Fibroblast of skin of left quadriceps (primary cell): ENCODE data around the gene HERC3.

Experiments used
- DNase-seq, 2 experiments: peaks; one replicate each; pipeline ENCODE4 v3.0.0-alpha.2; 2013; ENCODE audit warnings: low read depth in 2 of 2

The HERC3 gene

GRCh38 chr4:88746206-88746605, 153.9 kb downstream of the HERC3 start:
- no peak for DNase-seq

GRCh38 chr4:88747351-88747750, 155.1 kb downstream of the HERC3 start:
- DNase-seq, result no peak

GRCh38 chr4:88750369-88750768, 158.1 kb downstream of the HERC3 start:
- no peak for DNase-seq

GRCh38 chr4:88751258-88752075, 159.2 kb downstream of the HERC3 start:
- DNase-seq, result no peak

- no peak for DNase-seq
These were observed 159.8 kb downstream of the HERC3 start for GRCh38 chr4:88752076-88752463.

GRCh38 chr4:88752754-88753153, 160.5 kb downstream of the HERC3 start:
- no peak for DNase-seq

- no peak for DNase-seq
These were observed 161.6 kb downstream of the HERC3 start for GRCh38 chr4:88753658-88754571.

GRCh38 chr4:88754796-88755195, 162.5 kb downstream of the HERC3 start:
- DNase-seq, result no peak

GRCh38 chr4:88755454-88755853, 163.2 kb downstream of the HERC3 start:
- no peak for DNase-seq

GRCh38 chr4:88756149-88756548, 163.9 kb downstream of the HERC3 start:
- DNase-seq, result no peak

GRCh38 chr4:88757067-88757466, 164.8 kb downstream of the HERC3 start:
- DNase-seq, result no peak

GRCh38 chr4:88757776-88758175, 165.5 kb downstream of the HERC3 start:
- no peak for DNase-seq
